Measurements from ENCODE around the gene MORC3. TPM values are rescaled to one million over a fixed set of nuclear protein-coding genes. Genes with fewer than 3 reads are reported as not detected.

The MORC3 gene
- total and polyA plus RNA-seq, 9 of the 15 experiments (the other 6 are each of a cell fraction or from before 2014, with no cell fraction given): 12.7 to 53.7 (median 36.0) TPM

GRCh38 chr21:36385233-36386030 lies 65.4 kb downstream of the MORC3 start, which contains the start of gene CHAF1B (continued):
- no peak for TF ChIP-seq ZNF24 (IDR thresholded peaks at IDR 0.05)
- TF ChIP-seq MCM5 (IDR thresholded peaks at IDR 0.05; ENCODE audit: low read depth): no peak
- TF ChIP-seq NR4A1 (CRISPR knock-in tag; IDR thresholded peaks at IDR 0.05): no peak
- TF ChIP-seq NR4A1 (tag; IDR thresholded peaks at IDR 0.05): peak; percentile 31; the same call in 1 of the 2 replicates
- TF ChIP-seq DLX4 (CRISPR knock-in tag; IDR thresholded peaks at IDR 0.05): no peak
- TF ChIP-seq TSC22D4 (tag; IDR thresholded peaks at IDR 0.05): no peak
- no peak for TF ChIP-seq ZNF707 (CRISPR knock-in tag; conservative IDR thresholded peaks at IDR 0.05)
- no peak for TF ChIP-seq GTF2A2 (tag; IDR thresholded peaks at IDR 0.05)
- TF ChIP-seq BRF2 (IDR thresholded peaks at IDR 0.05; ENCODE audit: borderline replicate concordance, insufficient read depth, insufficient read length): no peak
- TF ChIP-seq EHMT2 (IDR thresholded peaks at IDR 0.05): no peak
- TF ChIP-seq HNRNPL (IDR thresholded peaks at IDR 0.05; ENCODE audit: low read depth, low read length): no peak
- peak; percentile 51 for TF ChIP-seq PML (IDR thresholded peaks at IDR 0.05; ENCODE audit: low read length)
- no peak for TF ChIP-seq FOXK1 (CRISPR knock-in tag; IDR thresholded peaks at IDR 0.05; ENCODE audit: borderline replicate concordance)
- TF ChIP-seq ETV6 (IDR thresholded peaks at IDR 0.05; ENCODE audit: borderline replicate concordance in 1 of 2, low read depth in 2 of 2, low read length in 1 of 2): no peak
- TF ChIP-seq ETV6 (CRISPR knock-in tag; IDR thresholded peaks at IDR 0.05; ENCODE audit: borderline replicate concordance): no peak
- TF ChIP-seq JUN (IDR thresholded peaks at IDR 0.05; ENCODE audit: borderline replicate concordance, low read depth, low read length): no peak
- no peak for TF ChIP-seq JUN (CRISPR knock-in tag; IDR thresholded peaks at IDR 0.05; ENCODE audit: borderline replicate concordance)
- no peak for TF ChIP-seq ZNF77 (CRISPR knock-in tag; IDR thresholded peaks at IDR 0.05)
- TF ChIP-seq MYNN (IDR thresholded peaks at IDR 0.05): no peak
- TF ChIP-seq MYNN (CRISPR knock-in tag; IDR thresholded peaks at IDR 0.05): no peak
- no peak for TF ChIP-seq ZNF134 (CRISPR knock-in tag; conservative IDR thresholded peaks at IDR 0.05)
- no peak for TF ChIP-seq ILK (tag; IDR thresholded peaks at IDR 0.05; ENCODE audit: borderline replicate concordance, low read depth)
- no peak for TF ChIP-seq FIP1L1 (IDR thresholded peaks at IDR 0.05; ENCODE audit: low read depth, low read length, poor library complexity, severe bottlenecking)
- no peak for TF ChIP-seq ZFP30 (CRISPR knock-in tag; IDR thresholded peaks at IDR 0.05; ENCODE audit: borderline replicate concordance)
- TF ChIP-seq RBFOX2 (IDR thresholded peaks at IDR 0.05; ENCODE audit: low read depth, low read length): peak; percentile 86
- TF ChIP-seq, protein P1, sequence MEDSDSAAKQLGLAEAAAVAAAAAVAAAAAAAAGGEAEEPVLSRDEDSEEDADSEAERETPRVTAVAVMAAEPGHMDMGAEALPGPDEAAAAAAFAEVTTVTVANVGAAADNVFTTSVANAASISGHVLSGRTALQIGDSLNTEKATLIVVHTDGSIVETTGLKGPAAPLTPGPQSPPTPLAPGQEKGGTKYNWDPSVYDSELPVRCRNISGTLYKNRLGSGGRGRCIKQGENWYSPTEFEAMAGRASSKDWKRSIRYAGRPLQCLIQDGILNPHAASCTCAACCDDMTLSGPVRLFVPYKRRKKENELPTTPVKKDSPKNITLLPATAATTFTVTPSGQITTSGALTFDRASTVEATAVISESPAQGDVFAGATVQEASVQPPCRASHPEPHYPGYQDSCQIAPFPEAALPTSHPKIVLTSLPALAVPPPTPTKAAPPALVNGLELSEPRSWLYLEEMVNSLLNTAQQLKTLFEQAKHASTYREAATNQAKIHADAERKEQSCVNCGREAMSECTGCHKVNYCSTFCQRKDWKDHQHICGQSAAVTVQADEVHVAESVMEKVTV (CRISPR knock-in tag; IDR thresholded peaks at IDR 0.05): no peak
- no peak for TF ChIP-seq DACH1 (IDR thresholded peaks at IDR 0.05; ENCODE audit: partially characterized antibody)
- TF ChIP-seq CBX3 (IDR thresholded peaks at IDR 0.05; ENCODE audit: borderline replicate concordance in 1 of 2, low read length in 2 of 2): no peak
- TF ChIP-seq CBX5 (IDR thresholded peaks at IDR 0.05; ENCODE audit: borderline replicate concordance, low read depth): no peak
